Iris pigment epithelial cell (primary cell): ENCODE results near the gene JMJD6.

Source experiments
- DNase-seq: peaks from one replicate; pipeline ENCODE4 v3.0.0-alpha.2; 2011; ENCODE audit warnings: low read depth

JMJD6 gene

DNA sequence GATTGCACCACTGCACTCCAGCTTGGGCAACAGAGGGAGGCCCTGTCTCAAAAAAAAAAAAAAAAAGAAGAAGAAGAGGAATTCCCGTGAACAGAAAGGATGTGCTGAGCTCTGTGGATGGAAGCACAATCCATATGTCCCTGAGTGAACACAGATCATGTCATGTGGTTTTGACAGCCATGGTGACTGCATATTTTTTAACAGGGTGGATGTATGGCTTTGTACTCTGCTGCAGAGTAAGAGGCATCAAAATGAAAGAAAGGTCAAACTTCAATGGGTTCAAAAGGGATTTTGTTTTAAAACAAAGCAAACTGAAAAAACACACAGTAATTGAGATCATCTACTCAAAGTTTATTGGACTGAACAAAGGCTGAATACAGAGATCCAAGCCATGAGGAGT lies 47.2 kb downstream of the JMJD6 start:
- no peak for DNase-seq

DNA sequence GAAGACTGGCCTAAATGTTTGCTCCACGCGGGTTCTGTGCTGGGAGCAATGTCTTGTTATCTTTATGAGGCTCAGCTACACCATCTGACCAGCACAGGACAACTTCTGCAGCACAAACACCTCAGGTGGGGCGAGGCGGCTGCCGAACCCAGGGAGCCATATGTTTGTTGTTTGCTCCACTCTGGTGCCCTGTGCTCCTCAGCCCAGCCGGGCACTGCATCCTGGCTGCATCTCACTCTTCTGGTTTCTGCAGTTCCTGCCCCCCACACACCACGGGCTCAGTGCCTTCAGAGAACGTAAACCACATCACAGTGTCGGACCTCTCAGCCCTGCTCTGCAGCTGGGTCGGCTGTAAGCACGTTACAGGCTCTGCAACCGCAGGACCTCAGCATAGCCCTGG lies 48.1 kb downstream of the JMJD6 start:
- DNase-seq, result no peak

DNA sequence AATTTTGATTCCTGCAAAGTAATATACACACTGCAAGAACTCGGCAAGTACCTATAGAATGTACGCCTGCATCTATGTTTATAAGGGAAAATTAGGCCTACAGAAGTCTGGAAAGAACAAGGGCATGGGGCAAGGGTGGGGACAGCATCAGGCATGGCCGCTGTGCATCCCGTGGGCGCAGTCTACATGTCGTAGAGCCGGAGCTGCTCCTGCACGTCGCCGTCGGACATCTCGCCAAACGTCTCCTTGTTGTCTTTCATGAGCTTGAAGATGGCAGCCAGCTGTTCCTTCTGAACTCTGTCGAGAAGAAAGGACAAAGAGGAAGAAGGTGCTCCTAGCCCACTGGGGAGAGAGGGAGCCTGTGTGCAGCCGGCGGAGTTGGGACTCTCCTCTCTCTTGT lies 49.0 kb downstream of the JMJD6 start:
- no peak for DNase-seq

DNA sequence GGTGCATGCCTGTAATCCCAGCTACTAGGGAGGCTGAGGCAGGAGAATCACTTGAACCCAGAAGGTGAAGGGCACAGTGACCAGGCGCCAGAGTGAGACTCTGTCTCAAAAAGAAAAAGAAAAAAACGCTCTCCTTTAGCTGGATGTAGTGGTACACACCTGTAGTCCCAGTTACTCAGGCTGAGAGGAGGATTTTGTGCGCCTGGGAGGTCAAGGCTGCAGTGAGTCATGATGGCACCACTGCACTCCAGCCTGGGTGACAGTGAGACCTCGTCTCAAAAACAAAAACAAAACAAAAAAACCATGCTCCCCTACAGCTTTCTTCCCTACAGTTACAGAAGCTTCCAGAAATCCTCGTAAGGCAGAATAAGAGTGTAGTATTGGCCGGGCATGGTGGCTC lies 49.8 kb downstream of the JMJD6 start:
- no peak for DNase-seq

DNA sequence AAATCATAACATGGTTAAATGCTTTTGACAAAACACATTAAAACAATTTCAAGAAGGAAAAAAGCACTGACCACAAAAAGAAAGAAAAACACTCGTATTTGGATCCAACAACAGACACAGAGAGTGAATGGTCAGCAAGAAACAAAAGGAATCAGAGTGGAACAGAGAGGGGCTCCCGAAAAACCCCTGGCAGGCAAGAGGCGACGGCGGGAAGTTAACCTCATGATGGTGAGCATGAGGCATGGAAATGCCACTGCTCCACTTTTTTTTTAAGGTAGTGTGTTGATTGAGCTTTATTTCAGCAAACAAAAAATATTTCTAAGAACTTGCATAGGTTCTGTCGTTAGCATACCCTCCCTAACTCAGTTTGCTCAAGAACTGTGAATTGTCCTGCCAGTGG lies 50.8 kb downstream of the JMJD6 start:
- DNase-seq, result no peak

DNA sequence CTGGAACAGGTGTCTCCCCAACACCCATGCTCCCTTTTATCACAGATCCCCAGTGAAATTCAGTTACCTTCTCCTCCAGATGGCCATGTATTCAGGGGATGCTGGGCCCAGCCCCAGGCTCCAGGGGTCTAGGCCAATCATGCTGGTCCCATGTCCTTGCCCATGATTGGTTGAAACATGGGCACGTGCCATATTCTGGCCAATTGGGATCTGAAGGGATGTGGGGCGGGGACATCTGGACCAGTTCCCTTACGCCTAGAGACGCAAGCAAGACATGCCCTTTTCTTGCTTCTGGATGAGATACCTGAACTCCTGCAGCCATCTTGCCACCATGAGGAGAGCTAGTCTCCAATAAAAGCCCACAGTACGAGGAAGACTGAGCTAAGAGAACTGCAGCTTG lies 51.8 kb downstream of the JMJD6 start:
- DNase-seq, result no peak

DNA sequence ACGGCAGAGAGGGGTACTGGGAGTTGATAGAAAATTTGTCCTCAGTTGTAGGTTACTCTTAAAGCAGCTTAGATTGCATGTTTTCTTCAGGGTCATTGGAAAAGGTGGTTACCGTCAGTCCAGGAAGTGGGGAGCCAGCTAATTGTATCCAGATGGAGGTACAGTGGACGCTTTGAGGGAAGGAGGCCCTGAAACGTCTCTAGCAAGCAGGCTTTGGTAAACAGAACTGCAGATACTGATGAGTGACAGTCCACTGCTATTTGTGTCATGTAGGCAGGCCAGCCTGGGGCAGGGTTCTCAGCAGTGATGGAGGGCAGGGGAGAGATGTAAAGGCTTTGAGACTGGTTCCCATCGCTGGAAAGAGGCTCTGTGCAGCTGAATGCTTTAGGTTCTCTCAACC lies 52.7 kb downstream of the JMJD6 start:
- peak; percentile 63 for DNase-seq

DNA sequence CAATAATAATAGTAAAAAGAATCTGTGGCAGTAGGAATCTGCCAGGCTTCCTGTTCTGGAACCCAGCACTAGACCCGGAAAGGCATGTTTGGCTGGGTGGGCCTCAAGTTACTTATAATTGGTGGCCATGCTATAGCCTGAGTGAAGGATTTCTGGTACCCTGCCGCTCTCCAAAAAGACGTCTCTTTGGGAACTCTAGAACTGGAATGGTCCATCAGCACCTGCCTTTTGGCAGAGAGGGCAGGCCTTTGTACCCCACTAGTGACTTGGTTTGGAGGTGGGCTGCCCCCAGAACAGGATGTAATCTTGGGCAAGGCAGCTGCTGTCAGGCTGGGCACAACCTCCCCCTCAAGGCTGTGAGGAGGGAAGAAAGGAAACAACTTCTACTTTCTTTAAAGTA lies 53.5 kb downstream of the JMJD6 start:
- DNase-seq, result no peak

DNA sequence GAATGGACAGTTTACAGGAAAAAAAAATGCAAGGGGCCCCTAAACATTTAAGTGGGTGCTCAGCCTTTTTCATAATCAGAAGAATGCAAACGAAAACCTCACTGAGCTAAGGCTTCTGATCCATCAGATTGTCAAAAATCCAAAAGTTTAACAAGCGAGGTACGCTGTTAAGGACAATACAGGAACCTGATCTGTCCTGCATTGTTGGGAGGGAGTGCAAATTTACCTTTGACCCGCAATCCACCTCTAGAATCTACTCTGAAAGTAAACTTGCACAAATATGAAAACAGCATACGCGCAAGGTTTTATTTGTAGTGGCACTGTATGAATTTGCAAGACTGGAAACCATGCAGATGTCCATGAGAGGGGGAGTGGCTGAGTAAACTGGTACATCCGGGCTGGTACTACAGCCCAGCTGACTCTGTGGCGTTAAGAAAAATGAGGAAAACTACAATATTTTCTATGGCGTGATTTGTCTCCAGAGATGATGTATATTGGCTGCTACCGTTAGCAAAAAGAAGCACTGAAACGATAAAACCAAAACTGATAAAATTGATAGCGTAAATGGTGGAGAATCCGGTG lies 54.0 kb downstream of the JMJD6 start:
- no peak for DNase-seq

DNA sequence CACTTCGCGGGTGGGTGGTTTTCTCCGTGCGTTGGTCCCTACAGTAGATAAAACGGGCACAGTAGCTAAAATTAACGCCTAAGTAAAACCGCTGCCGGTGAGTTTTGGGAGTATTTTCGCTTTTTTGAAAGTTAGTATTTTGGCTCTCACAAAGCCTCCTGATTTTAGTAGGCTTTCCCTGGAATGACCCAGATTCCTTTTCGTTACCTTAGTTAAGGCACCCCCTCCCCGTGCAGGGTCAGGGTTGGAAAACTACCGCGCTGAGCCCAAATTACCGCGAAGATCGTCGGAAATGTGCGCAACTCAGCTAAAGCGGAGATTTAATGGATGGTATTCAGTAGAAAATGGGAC lies 54.5 kb downstream of the JMJD6 start:
- no peak for DNase-seq

DNA sequence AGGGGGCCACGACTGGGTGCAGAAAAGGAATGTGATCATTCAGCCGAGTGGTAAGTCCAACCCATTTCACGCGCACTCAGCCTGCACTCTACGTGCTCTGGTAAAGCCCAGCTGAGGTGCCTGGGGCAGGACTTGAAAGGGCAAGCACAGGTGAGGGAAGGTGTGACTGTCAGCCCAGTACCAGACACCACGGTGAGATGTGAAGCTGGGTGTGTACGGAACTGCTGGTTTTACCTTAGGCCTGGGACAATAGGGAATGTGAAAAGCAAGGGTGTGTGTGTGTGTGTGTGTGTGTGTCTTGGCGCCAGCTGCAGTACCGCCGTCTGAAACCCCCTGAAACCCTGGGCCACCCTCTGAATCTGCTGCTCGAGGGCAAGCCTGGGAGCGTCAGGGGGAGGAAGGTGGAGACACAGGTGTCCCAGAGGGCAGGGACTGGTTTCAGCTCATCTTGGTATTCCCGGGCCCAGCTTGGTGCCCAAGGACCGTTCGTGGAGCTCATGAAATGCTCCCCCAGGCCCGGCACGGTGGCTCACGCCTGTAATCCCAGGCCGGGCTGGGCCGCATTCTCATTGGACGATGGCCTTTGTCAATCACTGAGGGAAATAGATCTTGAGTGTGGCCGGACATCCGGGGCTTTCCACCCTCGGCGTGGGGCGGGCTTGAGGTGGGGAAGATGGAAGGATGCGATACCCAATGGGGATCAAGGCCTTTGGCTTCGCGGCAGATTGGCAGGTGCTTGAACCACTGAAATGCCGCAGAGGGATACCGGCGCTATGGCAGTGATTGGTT lies 55.1 kb downstream of the JMJD6 start:
- DNase-seq, result peak; percentile 100

DNA sequence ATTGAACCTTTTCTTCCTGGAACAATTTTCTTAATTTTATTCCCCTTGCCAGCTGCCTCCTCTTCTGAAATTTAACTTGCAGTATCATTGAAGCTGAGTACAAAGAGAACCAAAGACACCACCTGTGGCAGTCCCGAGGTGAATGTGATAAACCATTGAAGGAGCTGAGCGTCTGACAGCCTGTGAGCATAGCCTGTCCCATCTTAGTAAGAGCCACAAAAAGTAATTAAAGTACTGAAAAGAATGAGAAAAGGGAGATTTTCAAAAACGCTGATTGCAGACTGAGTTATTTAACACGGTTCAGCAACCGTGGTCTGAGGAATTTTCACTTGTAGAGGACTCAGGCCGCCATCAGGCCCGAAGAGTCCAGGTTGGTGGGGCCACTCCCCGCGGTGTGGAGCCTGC lies 55.7 kb downstream of the JMJD6 start:
- DNase-seq, result no peak

DNA sequence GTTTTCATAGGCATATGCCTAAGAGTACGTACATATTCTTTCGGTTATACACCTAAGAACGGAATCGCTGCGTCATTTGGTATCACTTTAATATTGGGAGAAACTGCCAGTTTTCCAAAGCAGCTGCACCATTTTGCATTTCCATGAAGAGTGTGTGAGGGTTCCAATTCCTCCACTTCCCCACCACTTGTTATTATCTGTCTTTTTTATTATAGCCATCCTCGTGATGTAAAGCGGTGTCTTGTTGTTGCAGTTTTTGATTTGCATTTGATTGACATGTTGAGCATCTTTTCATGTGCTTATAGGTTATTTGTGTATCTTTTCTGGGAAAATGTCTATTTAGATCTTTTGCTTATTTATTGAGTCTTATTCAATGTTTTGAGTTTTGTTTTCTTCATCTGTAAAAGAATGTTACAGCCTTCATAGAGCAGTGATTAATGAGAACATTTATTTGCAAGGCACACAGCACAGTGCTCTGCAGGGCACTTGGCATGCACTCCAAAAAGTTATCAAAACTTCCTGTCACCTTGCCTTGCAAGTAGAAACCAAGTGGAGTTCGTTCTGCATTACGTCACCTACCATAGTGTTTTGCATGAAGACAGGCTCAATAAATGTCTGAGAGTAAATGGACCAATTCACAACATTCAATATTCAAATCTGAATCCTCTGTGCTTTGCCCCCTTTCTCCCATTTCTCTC lies 56.2 kb downstream of the JMJD6 start:
- no peak for DNase-seq
